ENCODE results near the gene ENTREP1. TPM values are rescaled to one million over a fixed set of nuclear protein-coding genes. Genes with fewer than 3 reads are reported as not detected.
A peak's percentile ranks its signal among the peaks of the same experiment; 100 is the strongest.

ENTREP1 gene
- polyA plus RNA-seq, 4 donors = 2.9 to 8.9 (median 3.7) TPM

DNA sequence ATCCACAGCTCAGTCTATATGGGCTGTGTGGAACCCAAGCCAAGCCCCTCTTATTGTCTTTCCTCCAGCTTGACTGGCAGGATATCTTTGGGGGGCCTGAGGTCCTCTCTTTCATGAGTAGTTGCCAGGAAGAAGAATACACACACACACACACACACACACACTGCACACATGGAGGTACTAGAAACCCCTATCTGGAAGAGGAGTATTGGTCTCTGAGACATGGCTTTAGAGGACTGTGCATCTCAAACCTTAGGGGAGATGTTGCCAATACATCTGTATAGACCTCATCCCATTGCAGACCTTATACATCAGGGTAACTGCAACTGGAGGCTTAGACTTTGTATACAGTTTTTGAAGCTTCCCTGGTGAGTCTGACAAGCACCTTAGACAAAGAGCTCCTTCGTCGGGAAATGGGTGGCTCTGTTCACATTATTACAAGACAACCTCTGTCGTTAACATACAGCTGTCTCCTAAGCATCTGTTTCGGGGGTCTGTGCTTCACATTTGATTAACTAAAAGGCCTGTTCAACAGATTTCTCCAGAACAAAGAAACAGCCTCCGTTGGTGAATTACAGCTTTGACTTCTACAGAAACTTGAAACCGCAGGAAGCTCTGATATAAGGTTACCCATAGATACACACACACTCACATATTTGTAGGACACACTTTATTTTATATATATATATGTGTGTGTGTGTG is 5.5 kb upstream of the ENTREP1 start:
- peak in 1 of 4 donors; percentile 3 for DNase-seq (ENCODE audit: low read depth in 4 of 4, low spot score in 3 of 4)

DNA sequence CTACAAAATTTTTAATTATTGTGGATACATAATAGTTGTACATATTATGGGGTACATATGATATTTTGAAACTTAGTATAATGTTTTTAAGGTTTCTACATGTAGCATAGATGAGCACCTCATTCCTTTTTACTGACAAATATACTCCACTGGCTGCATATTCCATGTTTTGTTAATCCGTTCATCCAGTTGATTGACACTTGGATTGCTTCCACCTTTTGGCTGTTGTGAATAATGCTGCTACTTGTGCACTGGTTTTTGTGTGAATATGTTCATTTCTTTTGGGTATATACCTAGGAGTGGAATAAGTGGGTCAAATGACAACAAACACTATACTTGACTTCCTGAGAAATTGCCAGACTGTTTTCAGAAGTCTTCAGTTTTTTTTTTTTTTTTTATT is 2.8 kb upstream of the ENTREP1 start:
- DNase-seq (ENCODE audit: low read depth in 4 of 4, low spot score in 3 of 4) = no peak

DNA sequence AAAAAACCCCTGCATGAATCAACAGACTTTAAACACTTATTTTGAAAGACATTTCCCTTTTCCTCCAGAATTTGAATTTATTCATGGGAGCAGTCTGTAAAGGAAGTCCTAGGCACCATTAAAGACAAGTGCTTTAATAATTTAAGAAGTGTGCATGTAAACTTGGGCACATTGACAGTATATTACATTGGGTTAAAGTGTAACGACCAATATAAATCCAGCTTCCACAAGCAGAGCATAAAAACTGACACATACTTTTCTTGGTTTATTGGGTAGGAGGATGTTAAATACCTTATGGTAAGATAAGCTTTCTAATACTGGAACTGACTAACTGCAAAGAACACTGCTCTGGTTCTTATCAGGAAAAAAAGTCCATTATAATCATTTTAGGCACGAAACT is 1.2 kb upstream of the ENTREP1 start:
- peak in 2 of 4 donors; percentile 16 to 24 for DNase-seq (ENCODE audit: low read depth in 4 of 4, low spot score in 3 of 4)

DNA sequence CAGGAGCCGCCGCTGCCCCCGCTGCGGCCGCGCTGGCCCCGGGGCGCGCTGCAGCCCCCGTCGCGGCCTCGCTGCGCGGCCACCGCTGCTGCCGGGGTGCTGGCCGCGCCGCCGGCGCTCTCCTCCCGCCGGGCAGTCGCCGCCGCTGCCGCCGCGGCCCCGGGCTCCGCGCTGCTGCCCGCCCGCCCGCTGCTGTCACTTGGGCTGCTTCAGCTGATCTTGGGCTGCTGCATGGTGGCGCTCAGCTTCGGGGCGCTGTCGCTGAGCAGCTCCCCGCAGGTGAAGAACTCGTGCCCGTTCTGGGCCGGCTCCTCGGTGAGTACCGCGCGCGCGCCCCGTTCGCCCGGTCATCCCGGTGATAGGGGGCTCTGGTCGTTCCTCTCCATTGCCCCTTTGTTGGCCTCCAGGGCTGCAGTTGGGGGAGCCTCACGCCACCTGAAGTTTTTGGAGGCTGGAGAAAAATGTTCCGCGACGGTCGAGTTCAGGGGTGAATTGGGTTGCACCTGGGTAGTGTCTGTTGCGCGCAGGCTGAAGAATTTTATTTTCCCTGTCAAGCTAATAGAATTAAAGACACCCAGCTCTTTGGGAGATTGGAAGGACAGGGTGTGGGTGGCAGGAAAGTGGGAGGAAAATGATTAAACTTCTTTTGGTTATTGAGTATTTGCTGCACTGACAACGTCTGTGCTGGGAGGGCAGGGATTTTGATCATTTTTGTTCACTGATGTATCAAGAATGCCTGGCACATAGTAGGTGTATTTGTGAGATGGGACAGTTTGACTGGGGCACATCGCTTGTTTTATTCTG is 596 bp downstream of the ENTREP1 start:
- peak in 1 of 4 donors; percentile 8 for DNase-seq (ENCODE audit: low read depth in 4 of 4, low spot score in 3 of 4)

DNA sequence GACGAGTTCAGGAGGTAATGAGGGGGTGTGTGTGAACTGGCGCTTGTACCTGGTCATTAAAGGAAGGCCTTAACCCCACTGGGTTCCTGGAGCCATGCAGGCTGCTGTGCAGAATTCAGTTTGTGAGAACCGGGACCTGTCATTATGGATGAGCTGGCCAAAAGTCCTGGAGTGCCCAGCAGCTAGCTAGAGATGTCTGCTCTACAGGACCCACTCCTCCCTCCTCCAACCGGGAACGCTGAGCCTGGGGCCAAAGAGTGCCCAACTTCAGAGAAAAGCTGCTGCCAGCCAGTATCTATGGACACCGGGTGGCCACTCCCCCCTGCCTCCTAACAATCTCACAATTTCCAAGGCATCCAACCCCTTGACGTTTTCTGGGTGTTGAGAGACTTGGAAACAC is 1.2 kb downstream of the ENTREP1 start:
- no peak for DNase-seq (ENCODE audit: low read depth in 4 of 4, low spot score in 3 of 4)

DNA sequence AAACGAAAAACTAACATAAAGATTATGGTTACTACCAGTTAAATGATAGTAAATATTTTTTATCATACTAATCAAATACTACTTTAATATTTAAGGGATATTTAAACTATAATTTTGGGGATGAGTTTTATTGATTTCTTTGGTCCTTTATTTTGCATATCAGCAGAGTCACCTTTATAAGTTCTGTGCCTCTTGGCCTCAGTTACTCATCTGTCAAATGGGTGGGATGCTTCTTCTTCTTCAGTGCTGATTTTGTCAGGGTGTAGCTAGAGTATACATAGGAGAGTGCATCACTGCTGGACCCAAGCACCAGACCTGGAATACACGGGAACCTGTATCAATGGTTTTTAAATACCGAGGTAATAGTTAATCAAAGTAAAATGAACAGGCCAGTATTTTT is 5.6 kb downstream of the ENTREP1 start:
- no peak for DNase-seq (ENCODE audit: low read depth in 4 of 4, low spot score in 3 of 4)

DNA sequence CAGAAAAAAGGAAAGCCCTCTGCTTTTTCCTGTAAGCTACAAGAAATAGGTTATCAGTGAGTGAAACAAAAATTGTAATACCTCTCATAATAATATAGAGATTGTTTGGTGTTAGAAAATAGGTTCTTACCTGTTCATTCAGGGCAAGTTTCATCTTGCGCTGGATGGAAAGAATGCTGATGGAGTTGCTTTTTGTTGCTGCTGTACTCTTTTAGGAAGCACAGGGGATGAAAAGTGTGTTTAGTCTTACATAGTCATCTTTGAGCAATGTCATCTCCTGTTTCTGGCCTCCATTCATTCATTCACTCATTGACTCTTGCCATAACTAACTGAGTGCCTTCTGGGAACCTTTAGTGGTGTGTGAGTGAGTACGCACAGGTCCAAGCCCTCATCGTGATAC is 6.4 kb downstream of the ENTREP1 start:
- no peak for DNase-seq (ENCODE audit: low read depth in 4 of 4, low spot score in 3 of 4)

DNA sequence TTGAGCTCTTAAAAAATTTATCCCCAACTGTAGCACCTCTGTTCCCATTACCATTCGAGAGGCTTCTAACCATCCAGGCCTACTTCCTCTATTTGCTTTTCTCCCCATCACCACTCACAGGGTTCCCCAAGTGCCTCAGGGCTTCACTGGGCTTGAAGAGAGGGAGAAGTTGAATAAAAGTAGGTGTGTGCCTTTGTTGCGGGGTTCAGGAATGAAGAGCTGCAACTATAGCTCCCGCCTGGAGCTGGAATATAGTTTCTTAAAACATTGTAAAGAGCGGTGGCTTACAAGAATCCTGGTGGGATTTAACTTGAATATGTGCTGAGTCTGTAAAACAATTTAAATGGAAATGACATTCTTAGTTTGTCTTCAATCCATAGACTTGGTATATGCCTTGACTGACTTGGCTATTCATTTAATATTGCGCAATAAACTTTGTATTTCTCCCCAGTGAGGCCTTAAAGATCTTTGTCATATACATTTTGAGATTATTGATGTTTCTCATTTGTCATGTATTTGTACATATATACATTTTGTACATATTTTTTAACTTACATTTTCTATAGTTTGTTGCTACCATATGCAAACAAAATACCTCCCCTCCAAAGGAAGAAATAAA is 7.2 kb downstream of the ENTREP1 start:
- DNase-seq (ENCODE audit: low read depth in 4 of 4, low spot score in 3 of 4) = no peak

DNA sequence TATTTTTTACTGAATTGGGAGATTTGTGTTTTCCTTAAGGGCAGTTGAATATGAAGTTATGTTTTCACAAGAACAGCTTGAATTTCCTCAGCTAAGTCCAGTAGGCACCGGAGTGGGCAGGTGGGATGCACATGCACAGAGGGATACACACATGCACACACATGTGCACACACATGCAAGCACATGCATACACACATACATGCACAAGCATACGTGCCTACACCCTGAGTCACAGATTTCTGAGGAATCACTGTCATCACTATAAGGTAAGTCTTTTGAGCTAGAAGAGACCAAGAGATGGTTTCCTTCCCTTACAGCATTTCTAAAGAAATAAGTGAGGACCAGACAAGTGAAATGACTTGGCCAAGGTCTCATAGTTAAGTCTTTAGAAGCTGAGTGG is 8.7 kb downstream of the ENTREP1 start:
- DNase-seq (ENCODE audit: low read depth in 4 of 4, low spot score in 3 of 4) = no peak

DNA sequence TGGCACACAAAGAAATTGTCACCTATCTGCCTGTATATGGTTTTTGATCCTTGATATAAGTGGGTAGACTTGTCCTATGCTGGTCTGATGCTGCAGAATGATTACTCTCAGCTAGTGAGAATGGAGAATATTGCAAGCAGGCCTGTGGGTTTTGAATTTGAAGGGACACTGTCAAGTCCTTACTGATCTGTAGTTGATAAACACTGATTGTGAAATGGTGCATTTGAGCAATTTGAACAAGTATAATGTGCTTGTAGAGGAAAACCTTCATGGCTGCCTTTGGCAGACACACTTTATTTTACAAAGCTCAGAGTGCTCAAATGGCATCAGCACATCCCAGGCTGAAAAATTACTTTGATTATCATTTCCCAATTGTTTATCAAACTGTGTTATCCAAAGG is 9.3 kb downstream of the ENTREP1 start:
- no peak for DNase-seq (ENCODE audit: low read depth in 4 of 4, low spot score in 3 of 4)

DNA sequence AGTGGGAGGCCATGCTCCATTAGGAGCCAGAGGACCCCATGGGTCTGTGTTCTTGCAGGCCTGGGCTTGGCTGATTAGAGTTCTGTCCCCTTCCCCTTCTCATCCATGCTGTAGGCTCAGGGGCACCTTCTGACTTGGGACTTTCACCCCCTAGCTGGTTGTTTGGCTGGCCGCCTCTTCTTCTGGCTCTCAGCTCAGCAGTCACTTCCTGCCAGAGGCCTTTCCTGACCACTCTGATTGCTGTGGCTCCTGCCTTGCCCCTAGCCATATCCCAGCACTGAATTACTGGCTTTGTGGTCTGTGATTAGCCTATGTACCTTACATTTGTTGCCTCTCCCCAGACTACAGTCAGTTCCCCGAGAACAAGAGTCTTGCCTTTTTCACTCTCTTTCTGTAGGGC is 14.6 kb downstream of the ENTREP1 start:
- DNase-seq (ENCODE audit: low read depth in 4 of 4, low spot score in 3 of 4) = no peak

DNA sequence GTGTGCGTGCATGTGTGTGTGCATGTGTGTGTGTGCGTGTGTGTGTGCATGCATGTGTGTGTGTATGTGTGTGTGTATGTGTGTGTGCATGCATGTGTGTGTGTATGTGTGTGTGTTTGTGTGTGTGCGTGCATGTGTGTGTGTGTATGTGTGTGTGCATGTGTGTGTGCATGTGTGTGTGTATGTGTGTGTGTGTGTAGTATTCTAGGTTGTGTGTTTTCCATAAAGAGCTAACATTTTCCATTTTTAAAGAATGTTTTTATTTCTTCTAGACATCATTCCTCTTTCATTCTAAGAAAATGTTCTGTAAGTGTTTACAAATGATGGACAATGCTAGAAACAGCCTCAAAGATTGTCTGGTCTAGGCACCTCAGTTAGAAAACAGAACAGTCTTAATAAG is 15.6 kb downstream of the ENTREP1 start:
- no peak for DNase-seq (ENCODE audit: low read depth in 4 of 4, low spot score in 3 of 4)

DNA sequence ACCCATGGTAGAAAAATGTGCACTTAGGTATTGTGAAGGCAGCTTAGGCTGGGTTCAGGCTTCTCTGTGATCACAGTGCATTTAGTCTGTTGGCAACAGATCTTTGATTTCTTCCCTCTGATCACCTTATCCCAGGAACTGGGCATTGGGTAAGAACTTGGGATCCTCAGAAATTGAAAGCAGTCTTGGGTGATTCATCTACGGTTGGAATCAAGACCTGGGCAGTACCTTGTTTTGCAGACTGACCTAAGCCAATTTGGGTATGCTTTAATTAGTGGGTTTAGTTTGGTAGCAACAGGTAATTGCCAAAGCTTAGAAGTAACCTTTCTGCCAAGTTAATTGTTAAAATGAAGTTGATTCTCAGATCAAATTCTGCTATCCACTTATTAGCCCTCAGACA is 17.8 kb downstream of the ENTREP1 start:
- DNase-seq (ENCODE audit: low read depth in 4 of 4, low spot score in 3 of 4) = no peak

DNA sequence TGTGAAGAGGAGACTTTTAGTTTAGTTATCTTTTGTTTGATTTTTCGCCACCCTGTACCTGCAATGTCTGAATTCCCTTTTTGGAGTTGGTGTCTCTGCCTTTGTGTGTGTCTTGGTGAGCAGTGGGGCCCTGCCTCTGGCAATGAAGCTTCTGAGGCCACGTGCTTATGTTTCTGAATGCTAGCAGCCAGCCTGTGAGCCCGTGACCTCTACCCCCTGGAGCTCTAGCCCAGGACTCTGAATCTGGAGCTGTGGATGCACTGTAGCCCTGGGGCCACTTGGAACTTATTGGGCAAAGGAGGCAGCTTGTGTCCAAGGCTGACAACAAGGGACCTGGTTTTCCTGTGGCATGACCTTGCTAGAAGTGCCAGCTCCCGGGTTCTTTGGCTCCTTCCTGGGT is 19.4 kb downstream of the ENTREP1 start:
- no peak for DNase-seq (ENCODE audit: low read depth in 4 of 4, low spot score in 3 of 4)

DNA sequence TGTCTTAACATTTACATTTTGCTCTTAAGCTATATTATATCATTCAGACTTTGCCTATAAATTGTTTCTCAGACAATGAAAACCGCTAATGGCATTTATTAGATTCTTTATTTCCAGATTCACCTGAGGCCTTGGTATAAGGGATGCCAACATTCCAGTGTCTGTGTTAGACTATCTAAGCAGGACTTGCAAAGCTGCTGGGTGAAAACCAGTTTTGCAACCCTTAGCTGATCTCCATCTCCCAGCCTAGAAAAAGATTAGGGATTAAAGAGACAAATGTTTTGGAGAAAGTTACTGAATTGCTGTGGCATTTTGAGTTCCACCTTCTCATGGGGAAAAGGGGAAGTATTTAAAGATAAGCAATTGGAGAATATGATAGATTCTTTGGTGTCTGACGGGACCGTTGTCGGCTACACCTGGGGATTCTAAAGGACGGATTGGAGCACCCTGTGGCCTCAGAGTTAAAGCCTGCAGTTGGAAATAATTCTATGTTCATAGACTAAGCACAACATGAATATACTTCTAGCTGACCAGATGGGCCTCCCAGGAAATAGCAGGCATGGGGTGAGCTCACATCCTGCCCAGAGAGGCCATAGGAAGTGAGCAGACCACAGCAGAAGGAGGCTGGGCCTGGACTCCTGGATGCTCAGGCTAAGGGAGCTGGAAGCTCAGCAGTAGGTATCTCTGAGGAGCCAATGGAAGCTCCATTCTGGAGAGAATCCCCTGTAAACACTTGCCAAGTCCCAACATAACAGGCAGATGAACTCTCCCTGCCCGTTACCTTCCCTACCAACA is 21.8 kb downstream of the ENTREP1 start:
- no peak for DNase-seq (ENCODE audit: low read depth in 4 of 4, low spot score in 3 of 4)

DNA sequence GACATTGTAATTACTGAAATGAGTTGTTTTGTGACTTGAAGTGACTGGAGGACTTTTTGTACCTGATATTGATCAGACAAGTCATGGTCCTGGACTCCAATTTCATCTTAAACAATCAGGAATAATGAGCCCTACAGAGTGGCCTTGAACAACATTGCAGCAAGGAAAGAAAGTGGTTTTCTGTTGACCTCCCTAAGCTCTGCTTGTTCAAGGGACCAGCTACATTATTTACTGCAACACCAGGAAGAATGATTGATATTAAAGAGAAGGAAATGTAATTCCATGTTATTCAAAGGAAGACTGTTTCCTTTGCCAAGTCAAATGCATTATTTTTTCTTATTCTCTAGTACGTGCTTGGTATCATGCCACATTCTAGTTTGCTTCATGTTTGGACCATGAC is 22.6 kb downstream of the ENTREP1 start:
- no peak for DNase-seq (ENCODE audit: low read depth in 4 of 4, low spot score in 3 of 4)

DNA sequence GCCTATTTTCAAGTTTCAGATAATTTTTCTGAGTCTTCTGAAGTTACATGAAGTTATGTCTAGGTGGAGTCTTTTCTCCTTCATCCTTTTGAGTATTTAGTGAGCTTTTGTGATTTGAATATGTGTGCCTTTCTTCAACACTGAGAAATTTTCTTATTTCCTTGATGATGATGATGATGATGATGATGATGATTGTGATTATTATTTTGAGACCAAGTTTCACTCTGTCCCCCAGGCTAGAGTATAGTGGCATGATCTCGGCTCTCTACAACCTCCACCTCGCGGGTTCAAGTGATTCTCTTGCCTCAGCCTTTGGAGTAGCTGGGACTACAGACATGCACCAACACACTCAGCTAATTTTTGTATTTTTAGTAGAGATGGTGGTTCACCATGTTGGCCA is 26.2 kb downstream of the ENTREP1 start:
- DNase-seq (ENCODE audit: low read depth in 4 of 4, low spot score in 3 of 4) = no peak

DNA sequence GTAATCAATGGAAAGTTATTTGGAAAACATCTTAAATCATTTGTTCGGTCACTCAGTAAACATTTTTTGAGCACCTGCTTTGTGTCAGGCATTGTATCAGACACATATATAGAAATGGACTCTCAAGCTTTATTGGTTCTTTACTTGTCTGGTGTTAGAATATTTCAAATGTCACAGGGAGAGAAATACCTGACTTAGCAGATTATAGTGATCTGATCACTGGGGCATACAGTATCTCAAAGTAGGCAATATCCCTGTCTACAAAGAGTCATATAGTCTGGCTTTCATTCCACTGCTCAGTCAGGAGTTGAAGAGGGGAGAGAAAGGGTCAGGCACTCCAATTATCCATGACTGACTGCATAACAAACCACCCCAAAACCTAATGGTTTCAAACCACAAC is 30.2 kb downstream of the ENTREP1 start:
- no peak for DNase-seq (ENCODE audit: low read depth in 4 of 4, low spot score in 3 of 4)

DNA sequence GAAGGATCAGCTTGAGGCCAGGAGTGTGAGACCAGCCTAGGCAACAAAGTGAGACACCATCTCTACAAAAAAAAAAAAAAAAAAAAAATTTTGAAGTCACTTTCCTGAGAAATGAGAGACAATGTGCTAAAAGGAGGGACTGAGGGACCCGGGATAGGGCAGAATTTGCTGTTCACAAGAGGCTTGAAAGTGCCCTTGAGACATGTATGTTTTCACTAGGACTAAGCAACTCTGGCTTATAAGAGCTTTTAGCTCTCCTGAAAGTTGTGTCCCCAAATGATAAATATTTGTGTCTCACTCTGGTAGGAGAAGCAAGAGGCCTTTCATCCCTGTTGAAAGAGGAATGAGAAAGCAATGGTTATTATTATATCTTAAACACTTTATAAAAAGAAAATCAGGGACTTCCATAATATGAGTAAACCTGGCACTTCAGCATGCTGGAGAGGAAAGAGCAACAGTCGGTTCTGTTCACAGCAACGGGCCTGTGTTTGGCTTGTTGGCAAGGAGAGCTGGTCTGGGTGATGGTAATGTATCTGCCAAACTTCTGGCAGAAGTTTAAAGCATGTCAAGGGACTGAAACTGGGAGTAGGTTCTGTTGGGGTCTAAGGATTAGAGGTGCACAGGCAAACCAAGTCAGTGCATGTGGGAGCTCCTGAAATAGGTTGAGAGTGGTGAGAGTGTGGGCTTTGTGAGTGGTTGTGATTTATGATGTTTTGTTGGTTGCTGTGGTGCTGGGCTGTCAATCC is 32.2 kb downstream of the ENTREP1 start:
- no peak for DNase-seq (ENCODE audit: low read depth in 4 of 4, low spot score in 3 of 4)

DNA sequence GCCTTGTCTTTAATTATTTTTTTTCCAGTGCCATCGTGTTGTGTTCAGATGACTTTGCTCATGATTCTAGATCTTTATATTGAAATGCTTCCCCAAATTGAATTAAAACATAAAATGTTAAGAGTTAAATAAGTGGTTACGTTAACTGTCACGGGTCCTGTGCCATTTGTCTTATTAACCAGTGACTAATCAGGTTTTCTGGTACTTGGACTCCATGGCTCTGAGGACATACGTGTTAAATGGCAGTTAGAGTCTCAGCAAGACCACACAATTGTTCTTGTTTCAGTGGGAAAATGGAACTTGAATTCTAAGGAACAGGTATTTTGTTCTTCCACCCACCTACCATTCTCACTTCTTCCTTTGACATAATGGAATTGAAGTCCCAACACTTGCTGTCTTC is 32.8 kb downstream of the ENTREP1 start:
- DNase-seq (ENCODE audit: low read depth in 4 of 4, low spot score in 3 of 4) = no peak
